Neuronal stem cell (in vitro differentiated cells): ENCODE data around the gene ZDHHC20.

Experiments
- DNase-seq: peaks from one replicate; pipeline ENCODE4 v3.0.0-alpha.2; 2013; ENCODE audit warnings: low spot score
- H2AFZ ChIP-seq: one replicate; pipeline ENCODE4 v1.6.1; 2013; ENCODE audit warnings: mild to moderate bottlenecking, low read length, inconsistent platforms
- H2AK5ac ChIP-seq: 2 replicates; pipeline ENCODE4 v1.6.1; 2013; ENCODE audit warnings: low read depth, mild to moderate bottlenecking, inconsistent platforms, low read length, moderate library complexity, mixed read lengths
- H2BK120ac ChIP-seq: 2 replicates; pipeline ENCODE4 v1.6.1; 2013; ENCODE audit warnings: low read depth, mild to moderate bottlenecking, inconsistent platforms, low read length, moderate library complexity, mixed read lengths
- H2BK12ac ChIP-seq: one replicate; pipeline ENCODE4 v1.6.1; 2013; ENCODE audit warnings: low read length, inconsistent platforms
- H2BK15ac ChIP-seq: 2 replicates; pipeline ENCODE4 v1.6.1; 2013; ENCODE audit warnings: mild to moderate bottlenecking, low read length, inconsistent platforms, mixed read lengths
- H2BK5ac ChIP-seq: one replicate; pipeline ENCODE4 v1.6.1; 2013; ENCODE audit warnings: inconsistent platforms, mild to moderate bottlenecking, low read length, moderate library complexity
- H3K14ac ChIP-seq: one replicate; pipeline ENCODE4 v1.6.1; 2013; ENCODE audit warnings: low read length, inconsistent platforms
- H3K18ac ChIP-seq: 2 replicates; pipeline ENCODE4 v1.6.1; 2013; ENCODE audit warnings: low read length, inconsistent platforms
- H3K23ac ChIP-seq: 2 replicates; pipeline ENCODE4 v1.6.1; 2013; ENCODE audit warnings: low read depth, mild to moderate bottlenecking, mixed read lengths, low read length, inconsistent platforms; ENCODE audit not compliant: poor library complexity
- H3K27ac ChIP-seq: replicated peaks from 3 replicates; pipeline ENCODE4 v1.5.1; 2013; ENCODE audit warnings: low read length, inconsistent platforms
- H3K27me3 ChIP-seq, 3 experiments: 2 replicates each; pipeline ENCODE4 v1.6.1; 2013; ENCODE audit warnings: low read length in 3 of 3, mild to moderate bottlenecking in 2 of 3, inconsistent platforms in 1 of 3, low read depth in 1 of 3, mixed read lengths in 1 of 3, moderate library complexity in 1 of 3; ENCODE audit not compliant: control insufficient read depth in 3 of 3, insufficient read depth in 3 of 3
- H3K36me3 ChIP-seq, 2 donors: replicated peaks in 1 of 2; 2 replicates each; pipeline ENCODE4 v1.6.1; 2013; ENCODE audit warnings: low read length in 2 of 2; ENCODE audit not compliant: control insufficient read depth in 2 of 2, insufficient read depth in 2 of 2
- H3K4ac ChIP-seq: 2 replicates; pipeline ENCODE4 v1.6.1; 2013; ENCODE audit warnings: inconsistent platforms, mild to moderate bottlenecking, low read length, moderate library complexity
- H3K4me1 ChIP-seq, 2 donors: 1 replicate in 1 of 2; 2 replicates in 1 of 2; pipeline ENCODE4 v1.6.1; 2013; ENCODE audit warnings: low read length in 2 of 2, low read depth in 1 of 2; ENCODE audit not compliant: control insufficient read depth in 2 of 2, insufficient read depth in 1 of 2
- H3K4me2 ChIP-seq: one replicate; pipeline ENCODE4 v1.6.1; 2013; ENCODE audit warnings: mild to moderate bottlenecking, low read length, inconsistent platforms; ENCODE audit not compliant: insufficient read depth, poor library complexity, severe bottlenecking
- H3K4me3 ChIP-seq, 2 donors: 2 replicates each; pipeline ENCODE4 v1.5.1; 2013; ENCODE audit warnings: low read length in 2 of 2, mild to moderate bottlenecking in 2 of 2, inconsistent platforms in 1 of 2, moderate library complexity in 1 of 2
- H3K79me1 ChIP-seq: one replicate; pipeline ENCODE4 v1.6.1; 2013; ENCODE audit warnings: low read depth, mild to moderate bottlenecking, inconsistent platforms, low read length, moderate library complexity
- H3K9ac ChIP-seq: one replicate; pipeline ENCODE4 v1.6.1; 2013; ENCODE audit warnings: mild to moderate bottlenecking, low read depth, low read length, inconsistent platforms; ENCODE audit not compliant: poor library complexity
- H3K9me3 ChIP-seq, 2 donors: replicated peaks in 1 of 2; 2 replicates each; pipeline versions ENCODE3 to v1.6.1; 2013; ENCODE audit warnings: low read length in 2 of 2, mild to moderate bottlenecking in 2 of 2, inconsistent platforms in 1 of 2, low read depth in 1 of 2, mixed read lengths in 1 of 2, moderate library complexity in 1 of 2; ENCODE audit not compliant: control insufficient read depth in 2 of 2, insufficient read depth in 1 of 2
- H4K8ac ChIP-seq: one replicate; pipeline ENCODE4 v1.6.1; 2013; ENCODE audit warnings: low read depth, mild to moderate bottlenecking, inconsistent platforms, low read length, moderate library complexity
- H4K91ac ChIP-seq: one replicate; pipeline ENCODE4 v1.6.1; 2013; ENCODE audit warnings: low read length, low read depth, mild to moderate bottlenecking, inconsistent platforms; ENCODE audit not compliant: poor library complexity
- WGBS, 2 donors: extraction: QIAGEN DNeasy Blood & Tissue Kit; methylation state at CpG; one replicate each; pipeline ENCODE4 v1.1.7; 2013; ENCODE audit warnings: missing lambda C conversion rate in 2 of 2, mixed read lengths in 1 of 2; ENCODE audit not compliant: insufficient read length in 2 of 2, insufficient replicate concordance in 1 of 2; ENCODE audit errors: extremely low coverage in 2 of 2; 5-methylcytosine and 5-hydroxymethylcytosine counted together

Gene ZDHHC20

GRCh38 chr13:21399741-21400140 lies 59.4 kb downstream of the ZDHHC20 start:
- Histone ChIP-seq H2AK5ac (no peak overlapping the region), H3K27ac (no peak overlapping the region), H2BK12ac (no peak overlapping the region), H2BK120ac (no peak overlapping the region), H3K4me2 (no peak overlapping the region), H3K4me3 (no peak overlapping the region), H2BK15ac (no peak overlapping the region), H4K8ac (no peak overlapping the region), H3K4me1 (no peaks in the 10 kb centered on the region), H3K9me3 (no peaks in the 10 kb centered on the region), H3K36me3 (peaks cover 2 to 81% of the 10 kb centered on the region in 2 donors), H3K9ac (no peak overlapping the region), H4K91ac (no peak overlapping the region), H3K27me3 (no peaks in the 10 kb centered on the region), H2AFZ (no peak overlapping the region), H3K79me1 (no peaks in the 10 kb centered on the region), H3K23ac (no peak overlapping the region), H2BK5ac (no peak overlapping the region), H3K18ac (no peak overlapping the region), H3K4ac (no peak overlapping the region), H3K14ac (no peak overlapping the region)
- no CpG with 5 or more reads among the region's 3 CpGs for WGBS, 2 donors
- DNase-seq: no peak

GRCh38 chr13:21395953-21396352 lies 63.1 kb downstream of the ZDHHC20 start:
- Histone ChIP-seq H2AFZ (no peak overlapping the region), H2BK120ac (no peak overlapping the region), H3K27ac (no peak overlapping the region), H2BK5ac (no peak overlapping the region), H3K79me1 (no peaks in the 10 kb centered on the region), H2BK12ac (no peak overlapping the region), H3K18ac (no peak overlapping the region), H3K23ac (no peak overlapping the region), H2AK5ac (no peak overlapping the region), H3K4me2 (no peak overlapping the region), H2BK15ac (no peak overlapping the region), H3K27me3 (no peaks in the 10 kb centered on the region), H4K91ac (no peak overlapping the region), H3K9me3 (no peaks in the 10 kb centered on the region), H3K36me3 (peaks cover 0 to 69% of the 10 kb centered on the region in 2 donors), H3K9ac (no peak overlapping the region), H3K4ac (no peak overlapping the region), H3K4me1 (no peaks in the 10 kb centered on the region), H3K4me3 (no peak overlapping the region), H4K8ac (no peak overlapping the region), H3K14ac (no peak overlapping the region)
- DNase-seq: no peak
- WGBS, 2 donors: no CpG with 5 or more reads among the region's 3 CpGs

DNA sequence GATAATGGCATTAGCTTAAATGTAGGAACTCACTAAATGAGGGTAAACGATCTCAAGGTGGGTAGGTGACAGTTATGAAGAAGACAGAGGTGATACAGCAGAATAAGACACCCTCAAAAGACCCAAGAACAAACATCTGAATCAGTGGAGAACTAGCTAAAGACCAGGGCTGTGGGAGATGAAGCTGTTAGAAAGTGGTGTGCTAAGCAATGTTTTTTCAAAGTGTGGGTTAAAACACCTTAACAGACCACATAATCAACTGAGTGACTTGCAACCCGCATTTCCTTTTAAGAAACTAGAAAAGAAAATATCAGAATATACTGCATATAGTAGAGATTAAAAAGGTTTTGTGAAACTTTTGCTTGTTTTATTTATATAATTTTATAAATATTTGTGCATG lies 70.0 kb downstream of the ZDHHC20 start:
- H4K91ac ChIP-seq: no peak overlapping the region
- no peak overlapping the region for H2AFZ ChIP-seq
- no peaks in the 10 kb centered on the region for H3K4me1 ChIP-seq

DNA sequence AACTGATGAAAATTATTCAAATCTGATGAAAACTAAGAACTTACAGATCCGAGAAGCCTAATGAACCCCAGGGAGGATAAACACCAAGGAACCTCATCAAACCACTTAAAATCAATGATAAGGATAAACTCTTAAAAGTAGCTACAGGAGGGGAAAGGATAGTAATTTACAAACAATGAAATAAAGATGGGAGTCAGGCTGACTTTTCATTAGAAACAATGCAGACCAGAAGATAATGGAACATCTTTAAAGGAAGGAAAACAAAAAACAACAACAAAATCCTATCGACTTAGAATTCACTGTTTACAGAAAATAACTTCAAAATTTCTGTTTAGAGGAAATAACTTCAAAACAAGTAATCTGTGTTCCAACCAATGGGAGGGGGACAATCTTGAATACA lies 73.4 kb downstream of the ZDHHC20 start:
- H3K4me3 ChIP-seq: no peak overlapping the region
- H3K4ac ChIP-seq: no peak overlapping the region
- no peaks in the 10 kb centered on the region for H3K27me3 ChIP-seq
- no peaks in the 10 kb centered on the region for H3K4me1 ChIP-seq
- no peak overlapping the region for H2AFZ ChIP-seq
- H2BK5ac ChIP-seq: no peak overlapping the region
- H2BK15ac ChIP-seq: no peak overlapping the region
- no peak overlapping the region for H3K14ac ChIP-seq
- peaks cover 0 to 14% of the 10 kb centered on the region in 2 donors for H3K9me3 ChIP-seq
- H2AK5ac ChIP-seq: no peak overlapping the region
- H3K4me2 ChIP-seq: no peak overlapping the region
- H4K91ac ChIP-seq: no peak overlapping the region
- peaks cover 8 to 85% of the 10 kb centered on the region in 2 donors for H3K36me3 ChIP-seq
- no peak overlapping the region for H3K9ac ChIP-seq
- H2BK120ac ChIP-seq: no peak overlapping the region
- no peak overlapping the region for H3K27ac ChIP-seq
- no peak for DNase-seq
- no peak overlapping the region for H3K23ac ChIP-seq
- no CpG with 5 or more reads among the region's 2 CpGs for WGBS, 2 donors
- no peak overlapping the region for H3K18ac ChIP-seq
- no peak overlapping the region for H2BK12ac ChIP-seq
- no peaks in the 10 kb centered on the region for H3K79me1 ChIP-seq
- H4K8ac ChIP-seq: no peak overlapping the region

More for the DNA sequence above, 70.0 kb downstream of the ZDHHC20 start:
- no CpG with 5 or more reads among the region's 2 CpGs for WGBS, 2 donors
- H3K27ac ChIP-seq: no peak overlapping the region
- no peak overlapping the region for H3K23ac ChIP-seq
- no peak overlapping the region for H3K4me3 ChIP-seq
- peaks cover 6 to 77% of the 10 kb centered on the region in 2 donors for H3K36me3 ChIP-seq
- H2BK5ac ChIP-seq: no peak overlapping the region
- H2BK12ac ChIP-seq: no peak overlapping the region
- H3K27me3 ChIP-seq: no peaks in the 10 kb centered on the region
- H3K4me2 ChIP-seq: no peak overlapping the region
- no peak overlapping the region for H3K14ac ChIP-seq
- no peak overlapping the region for H2BK120ac ChIP-seq
- no peak overlapping the region for H3K4ac ChIP-seq
- no peaks in the 10 kb centered on the region for H3K79me1 ChIP-seq
- no peak overlapping the region for H3K9ac ChIP-seq
- H3K9me3 ChIP-seq: peaks cover 0 to 14% of the 10 kb centered on the region in 2 donors
- DNase-seq: no peak
- H2AK5ac ChIP-seq: no peak overlapping the region
- H2BK15ac ChIP-seq: no peak overlapping the region
- H4K8ac ChIP-seq: no peak overlapping the region
- no peak overlapping the region for H3K18ac ChIP-seq
